Nephron (organoid): ENCODE data around the gene ZNF253.

Experiments
- H3K27ac Mint-ChIP-seq, 3 experiments: 2 replicates each; pipeline ENCODE4 v1.8.0; 2020; ENCODE audit warnings: mixed read lengths in 3 of 3, mild to moderate bottlenecking in 2 of 3, moderate library complexity in 1 of 3
- H3K27me3 Mint-ChIP-seq: 2 replicates; pipeline ENCODE4 v1.8.0; 2021; ENCODE audit warnings: low read depth, mild to moderate bottlenecking, moderate library complexity, mixed read lengths
- H3K36me3 Mint-ChIP-seq: 2 replicates; pipeline ENCODE4 v1.8.0; 2020; ENCODE audit warnings: low read depth, mixed read lengths
- H3K4me1 Mint-ChIP-seq: 2 replicates; pipeline ENCODE4 v1.8.0; 2020; ENCODE audit warnings: mixed read lengths
- H3K4me3 Mint-ChIP-seq, 3 experiments: 2 replicates each; pipeline ENCODE4 v1.8.0; 2020; ENCODE audit warnings: mild to moderate bottlenecking in 3 of 3, mixed read lengths in 3 of 3, moderate library complexity in 2 of 3
- H3K9me3 Mint-ChIP-seq: 2 replicates; pipeline ENCODE4 v1.8.0; 2020; ENCODE audit warnings: mixed read lengths
- CTCF ChIP-seq, 3 experiments: fragments of 200-600 bp; sonication (generic); IDR thresholded peaks; one replicate each; pipeline ENCODE4 v1.5.0; 2021; ENCODE audit warnings: antibody characterized with exemption in 3 of 3; ENCODE audit not compliant: unreplicated experiment in 3 of 3

ZNF253 gene

GRCh38 chr19:19943848-19944582, 78.3 kb downstream of the ZNF253 start:
- Mint-ChIP-seq H3K36me3 (peaks cover 2% of the 10 kb centered on the region), H3K27me3 (no peaks in the 10 kb centered on the region), H3K27ac (no peak overlapping the region)

More at GRCh38 chr19:19943848-19944582, 78.3 kb downstream of the ZNF253 start:
- no peak for TF ChIP-seq CTCF (IDR thresholded peaks at IDR 0.05; ENCODE audit: unreplicated experiment in 3 of 3)
- Mint-ChIP-seq H3K4me1 (no peaks in the 10 kb centered on the region), H3K4me3 (no peak overlapping the region), H3K9me3 (peaks cover 25% of the 10 kb centered on the region)
